Cerebellar nuclear complex (tissue), 1 donor: ENCODE data around the gene ADARB1.

Experiments used
- DNase-seq, 2 experiments: peaks; one replicate each; lab custom pipeline; 2025; lab: John Stamatoyannopoulos, UW

ADARB1 gene

DNA sequence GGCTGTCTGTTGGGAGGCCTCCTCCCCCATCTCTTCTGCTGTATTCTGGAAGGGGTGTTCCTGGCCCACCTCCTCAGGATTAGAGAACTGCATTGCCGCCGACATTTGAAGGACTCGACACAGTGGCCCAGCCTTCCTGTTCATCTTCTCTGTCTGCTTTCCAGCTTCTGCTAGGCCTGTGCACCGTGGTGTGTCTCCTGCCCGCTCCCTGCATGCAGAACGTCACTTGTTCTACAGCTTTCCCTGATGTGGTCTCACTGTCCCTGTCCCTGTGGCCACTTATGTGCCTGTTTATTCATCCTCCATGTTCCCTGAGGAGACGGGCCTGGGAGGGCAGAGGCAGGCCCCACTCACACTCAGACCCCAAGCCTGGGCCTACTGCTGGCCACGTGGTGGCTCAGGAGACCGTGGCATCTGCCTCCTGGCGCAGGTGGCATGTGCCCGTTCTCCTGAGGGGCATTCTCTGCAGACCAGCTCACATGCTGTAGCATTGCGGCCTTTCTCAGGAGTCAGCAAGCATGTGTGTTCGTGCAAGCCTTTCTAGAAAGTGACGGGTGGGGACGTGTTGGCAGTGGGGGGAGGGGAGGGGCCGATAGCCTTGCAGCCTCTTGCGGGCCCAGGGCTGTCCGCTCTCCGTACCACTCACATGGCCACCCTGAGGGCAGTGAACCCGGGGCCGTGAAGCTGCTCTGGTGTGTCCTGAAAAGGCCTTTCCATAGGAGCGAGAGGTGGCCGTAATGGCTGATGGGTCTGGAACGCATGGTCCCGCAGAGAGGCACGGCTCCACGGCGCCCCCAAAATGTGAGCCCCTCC is 177.5 kb downstream of the ADARB1 start:
- DNase-seq = no peak

- DNase-seq = no peak
These were observed 178.1 kb downstream of the ADARB1 start for GRCh38 chr21:45252448-45252925.

DNA sequence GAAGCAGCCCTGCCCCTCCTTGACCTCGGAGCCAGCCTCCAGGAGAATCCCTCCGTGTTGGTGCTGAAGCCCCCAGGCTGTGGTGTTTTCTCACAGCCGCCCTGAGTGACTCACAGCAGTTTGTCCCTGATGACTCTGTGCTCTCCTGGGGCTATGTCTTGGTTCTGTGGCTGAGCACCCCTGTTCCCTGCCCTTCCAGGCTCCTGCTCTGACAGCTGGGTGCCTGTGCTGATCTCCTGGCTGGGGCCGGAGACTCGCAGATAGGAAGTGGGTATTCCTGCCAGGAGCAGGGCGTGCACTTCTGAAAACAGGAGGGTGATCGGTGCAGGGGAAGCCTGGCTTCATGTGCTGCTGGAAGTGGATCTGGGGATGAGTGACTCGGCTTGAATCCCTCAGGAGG is 178.8 kb downstream of the ADARB1 start:
- no peak for DNase-seq

DNA sequence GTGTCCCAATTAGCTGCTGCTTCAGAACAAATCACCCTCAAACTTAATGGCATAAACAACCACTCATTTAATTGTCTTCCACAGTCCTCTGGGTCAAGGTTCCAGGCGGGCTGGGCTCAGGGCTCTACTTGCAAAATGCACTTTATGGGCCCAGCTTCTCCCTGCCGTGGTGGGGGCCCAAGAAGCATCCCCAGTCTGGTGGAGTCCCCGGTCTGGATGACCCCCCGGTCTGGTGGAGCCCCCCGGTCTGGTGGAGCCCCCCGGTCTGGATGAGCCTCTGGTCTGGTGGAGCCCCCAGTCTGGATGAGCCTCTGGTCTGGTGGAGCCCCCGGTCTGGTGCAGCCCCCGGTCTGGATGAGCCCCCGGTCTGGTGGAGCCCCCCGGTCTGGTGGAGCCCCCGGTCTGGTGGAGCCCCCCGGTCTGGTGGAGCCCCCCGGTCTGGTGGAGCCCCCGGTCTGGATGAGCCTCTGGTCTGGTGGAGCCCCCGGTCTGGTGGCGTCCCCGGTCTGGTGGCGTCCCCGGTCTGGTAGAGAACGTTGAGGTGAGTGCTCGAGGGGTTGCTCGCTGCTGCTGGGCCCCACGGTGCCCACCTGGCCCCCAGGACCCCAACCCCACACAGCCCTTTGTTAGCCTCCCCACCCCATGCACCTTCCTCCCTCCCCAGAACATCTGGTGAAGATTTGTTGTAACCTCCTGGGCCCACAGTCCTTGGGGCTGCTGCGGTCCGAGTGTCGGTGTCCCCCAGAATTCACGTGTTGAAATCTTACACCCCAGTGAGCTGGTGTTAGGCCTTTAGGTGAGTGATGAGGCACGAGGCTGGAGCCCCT is 179.5 kb downstream of the ADARB1 start:
- DNase-seq = no peak

DNA sequence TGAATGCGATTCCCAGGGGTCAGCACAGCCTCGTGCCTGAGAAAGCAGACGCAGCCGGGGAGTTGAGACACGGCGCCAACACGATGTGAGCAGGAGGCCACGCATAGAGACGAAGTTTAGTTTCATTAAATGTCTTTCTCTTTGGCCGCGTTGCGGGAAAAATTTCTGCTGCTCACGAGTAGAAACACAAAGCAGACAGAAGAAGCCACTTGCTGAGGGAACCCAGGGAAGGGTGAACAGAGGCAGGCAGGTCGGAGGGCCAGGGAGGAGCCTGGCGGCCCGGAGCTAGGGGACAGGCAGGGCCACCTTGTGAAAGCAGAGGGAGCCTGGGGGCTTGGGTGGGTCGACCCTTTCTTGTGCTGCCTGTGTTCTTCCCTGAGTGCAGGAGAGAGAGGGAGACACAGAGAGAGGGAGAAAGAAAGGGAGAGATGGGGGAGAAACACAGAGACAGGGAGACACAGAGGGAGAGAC is 180.1 kb downstream of the ADARB1 start:
- no peak for DNase-seq

GRCh38 chr21:45255381-45256020 is 181.1 kb downstream of the ADARB1 start:
- no peak for DNase-seq

DNA sequence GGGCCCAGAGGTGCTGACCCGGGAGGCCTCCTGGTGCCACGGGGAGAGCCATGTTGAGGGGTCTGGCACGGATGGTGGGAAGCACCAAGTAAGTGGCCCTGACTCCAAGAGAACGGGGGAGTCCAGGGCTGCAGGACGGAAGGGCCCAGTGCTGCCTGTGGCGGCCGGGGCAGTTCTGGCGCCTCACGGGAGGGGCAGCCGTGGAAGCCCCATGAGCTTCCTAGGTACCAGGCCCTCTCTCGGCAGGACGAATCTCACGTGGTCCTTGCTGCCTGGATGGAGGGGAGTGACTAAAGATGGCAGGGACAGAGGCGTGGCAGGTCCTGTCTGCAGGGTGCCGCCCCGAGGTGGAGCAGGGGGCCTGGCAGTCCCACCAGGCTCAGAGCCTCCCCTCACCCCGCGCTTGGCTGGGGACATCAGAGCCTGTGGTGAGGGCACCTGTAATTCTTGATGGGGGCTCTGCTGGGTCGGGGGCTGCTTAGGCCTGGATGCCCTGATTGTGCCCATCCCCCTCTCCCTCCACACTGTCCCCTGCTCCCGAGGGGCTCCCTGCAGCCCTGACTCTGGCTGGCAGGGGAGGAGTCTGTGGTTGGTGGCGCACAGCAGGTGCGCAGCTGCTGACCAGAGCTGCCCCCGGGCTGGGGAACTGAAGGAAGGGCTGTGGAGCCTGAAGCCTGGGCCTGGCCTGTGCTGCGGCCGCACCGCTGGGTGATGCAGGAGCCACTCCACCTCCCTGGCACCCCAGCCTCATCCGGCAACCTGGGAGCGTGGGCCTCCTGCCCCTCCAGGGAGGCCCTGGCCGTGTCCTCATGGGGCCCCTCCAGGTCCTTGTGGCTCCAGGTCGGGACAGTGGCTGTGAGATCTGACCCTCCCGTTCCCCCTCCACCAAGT is 181.9 kb downstream of the ADARB1 start:
- no peak for DNase-seq

DNA sequence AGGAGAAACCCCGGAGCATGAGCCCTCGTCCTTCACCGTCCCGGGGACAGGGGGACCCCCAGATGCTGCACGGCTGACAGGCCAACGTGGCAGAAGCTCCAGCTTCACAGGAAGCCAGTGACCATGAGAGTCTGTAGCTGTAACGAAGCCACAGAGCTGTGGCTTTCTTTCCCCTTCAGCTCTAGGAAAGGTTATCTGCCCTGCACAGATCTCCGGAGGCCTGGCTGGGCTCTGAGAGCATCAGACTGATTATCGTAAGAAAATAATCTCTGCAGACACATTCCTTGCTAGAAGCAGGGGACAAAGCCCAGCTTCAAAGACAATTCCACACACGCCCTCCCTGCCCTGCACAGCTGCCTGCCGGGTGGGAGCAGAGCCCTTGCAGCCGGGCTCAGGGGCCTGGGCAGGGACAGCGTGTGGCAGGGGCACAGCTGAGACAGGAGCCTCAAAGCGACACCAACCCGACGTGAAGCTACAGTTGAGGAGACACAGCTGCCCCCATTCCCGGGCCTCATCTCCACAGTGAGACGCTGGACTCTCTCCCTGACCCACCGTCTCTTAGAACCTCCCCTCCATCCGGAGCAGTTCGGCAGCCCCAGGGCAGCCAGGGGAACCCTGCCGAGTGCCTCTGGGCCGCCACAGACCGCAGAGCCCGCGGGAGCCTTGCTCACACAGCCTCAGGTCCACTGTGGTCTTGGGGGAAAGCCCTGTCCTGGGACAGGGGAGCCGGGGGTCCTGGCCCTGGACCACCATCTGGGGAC is 182.7 kb downstream of the ADARB1 start:
- no peak for DNase-seq

DNA sequence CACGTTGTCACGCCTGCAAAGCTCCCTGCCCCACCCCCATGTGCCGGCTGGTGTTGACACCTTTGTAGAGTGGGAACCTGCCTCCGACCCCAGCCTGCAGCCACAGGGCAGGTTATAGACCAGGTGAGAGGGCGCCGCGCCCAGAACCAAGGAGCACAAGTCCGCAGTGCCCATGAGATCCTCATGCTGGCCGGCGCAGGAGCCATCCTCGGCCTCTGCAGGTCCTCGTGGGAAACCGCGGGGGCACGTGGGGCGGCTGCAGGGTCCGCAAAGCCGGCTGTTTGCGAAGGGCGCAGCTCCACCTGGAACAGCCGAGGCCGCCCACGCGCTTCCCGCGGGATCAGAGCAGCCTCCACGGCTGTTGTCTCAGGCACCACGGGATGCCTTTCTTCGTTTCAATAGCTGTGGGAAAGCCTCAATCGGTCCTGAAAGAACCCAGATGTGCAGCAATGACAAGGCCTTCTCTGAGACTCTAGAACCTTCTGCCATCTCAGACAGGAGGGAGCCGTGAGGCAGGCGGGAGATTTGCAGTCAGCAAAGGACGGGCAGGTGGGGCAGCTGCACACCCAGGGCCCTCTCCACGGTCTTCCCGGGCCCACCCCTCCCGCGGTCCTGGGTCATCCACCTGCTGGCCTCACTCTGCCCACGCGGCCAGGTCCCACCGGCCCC is 183.4 kb downstream of the ADARB1 start:
- DNase-seq = no peak

DNA sequence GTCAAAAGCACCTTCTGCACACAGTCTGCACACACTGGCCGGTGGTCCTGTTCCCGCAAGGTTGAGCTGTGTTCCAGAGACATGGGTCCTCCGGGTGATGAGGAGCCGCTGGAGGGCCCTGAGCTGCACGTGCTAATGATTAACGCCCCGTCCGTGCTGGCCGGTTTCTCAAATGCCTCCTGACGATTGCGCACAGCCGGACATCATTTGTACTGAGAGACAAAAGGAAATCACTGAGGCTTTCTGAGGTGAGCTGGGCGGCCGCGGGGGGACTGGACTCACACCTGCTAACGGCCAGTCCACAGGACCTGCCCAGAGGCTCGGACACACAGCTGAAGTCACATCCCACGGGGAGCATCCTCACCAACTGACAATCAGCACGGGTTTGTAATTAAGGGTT is 184.1 kb downstream of the ADARB1 start:
- no peak for DNase-seq

DNA sequence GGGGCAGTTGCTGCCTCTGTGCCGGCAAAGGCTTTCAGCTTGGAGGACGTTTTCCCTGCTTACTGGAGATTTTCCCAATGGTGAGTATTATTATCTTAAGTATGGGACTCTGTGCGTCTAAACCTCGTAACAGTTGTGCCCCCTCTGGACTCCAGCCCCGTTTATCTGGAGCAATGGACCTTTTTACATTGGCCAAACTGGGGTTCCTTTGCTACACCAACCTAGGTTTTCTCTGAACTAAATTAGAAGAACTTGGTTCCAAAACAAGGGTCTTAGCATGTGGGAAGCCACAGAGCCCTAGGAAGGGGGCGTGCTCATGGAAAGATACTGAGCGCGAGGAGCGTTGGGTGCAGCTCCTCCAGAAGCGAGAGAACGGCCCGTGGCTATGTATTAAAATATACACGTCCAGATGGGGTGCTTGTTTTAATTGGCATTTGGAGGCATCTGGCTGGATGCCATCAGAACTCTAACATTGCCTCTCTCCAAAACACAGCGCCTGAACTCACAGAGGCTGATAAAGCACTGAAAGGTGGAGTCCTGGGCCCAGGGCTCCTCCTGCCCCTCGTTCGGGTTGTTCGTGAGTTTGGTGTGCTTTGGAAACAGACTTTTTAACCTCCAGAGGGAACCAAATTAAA is 184.9 kb downstream of the ADARB1 start:
- no peak for DNase-seq

DNA sequence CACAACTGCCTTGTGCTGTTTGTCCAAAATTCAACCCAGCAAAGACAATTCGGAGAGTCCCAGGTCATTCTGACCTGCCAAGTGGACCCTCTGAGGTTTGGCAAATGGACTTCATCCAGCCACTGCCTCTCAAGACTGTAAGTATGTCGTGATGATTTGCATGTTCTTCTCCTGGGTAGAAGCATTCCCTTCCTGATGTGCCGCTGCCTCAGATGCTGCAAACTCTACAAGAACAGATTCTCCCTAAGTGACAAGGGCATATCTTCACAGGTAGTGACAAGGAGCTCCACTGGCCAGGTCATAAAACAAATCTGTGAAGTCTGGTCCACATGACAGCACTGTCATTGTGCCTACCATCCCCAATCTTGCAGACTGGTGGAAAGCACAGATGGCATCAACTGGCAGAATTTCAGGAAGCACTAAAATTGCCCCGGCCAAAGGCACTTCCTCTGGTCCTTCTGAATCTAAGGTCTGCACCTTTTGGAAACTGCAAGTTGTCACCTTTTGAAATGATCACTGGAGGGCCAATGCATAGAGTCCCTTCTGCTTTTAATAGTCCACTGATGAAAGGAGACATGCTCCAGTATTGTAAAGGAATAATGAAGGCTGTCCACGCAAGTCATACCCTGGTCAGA is 185.9 kb downstream of the ADARB1 start:
- DNase-seq = peak in 1 of 2 experiments; percentile 64

DNA sequence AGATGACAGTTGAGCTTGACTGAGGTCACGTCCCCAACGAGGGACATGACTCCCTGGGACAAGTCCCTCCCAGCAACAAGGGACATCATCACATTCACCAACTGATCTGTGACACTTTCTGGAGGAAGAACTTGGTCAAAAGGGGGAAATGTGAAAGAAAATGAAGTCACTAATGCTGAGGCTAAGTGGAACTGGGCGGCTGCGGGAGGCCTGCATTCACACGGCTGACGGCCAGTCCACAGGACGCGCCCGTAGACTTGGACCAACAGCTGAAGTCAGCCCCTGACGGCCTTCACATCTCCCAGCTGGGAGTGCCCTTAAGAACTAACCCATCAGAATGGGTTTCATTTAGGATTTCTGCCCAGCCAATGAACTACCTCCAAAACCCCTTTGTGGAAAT is 186.7 kb downstream of the ADARB1 start:
- no peak for DNase-seq

DNA sequence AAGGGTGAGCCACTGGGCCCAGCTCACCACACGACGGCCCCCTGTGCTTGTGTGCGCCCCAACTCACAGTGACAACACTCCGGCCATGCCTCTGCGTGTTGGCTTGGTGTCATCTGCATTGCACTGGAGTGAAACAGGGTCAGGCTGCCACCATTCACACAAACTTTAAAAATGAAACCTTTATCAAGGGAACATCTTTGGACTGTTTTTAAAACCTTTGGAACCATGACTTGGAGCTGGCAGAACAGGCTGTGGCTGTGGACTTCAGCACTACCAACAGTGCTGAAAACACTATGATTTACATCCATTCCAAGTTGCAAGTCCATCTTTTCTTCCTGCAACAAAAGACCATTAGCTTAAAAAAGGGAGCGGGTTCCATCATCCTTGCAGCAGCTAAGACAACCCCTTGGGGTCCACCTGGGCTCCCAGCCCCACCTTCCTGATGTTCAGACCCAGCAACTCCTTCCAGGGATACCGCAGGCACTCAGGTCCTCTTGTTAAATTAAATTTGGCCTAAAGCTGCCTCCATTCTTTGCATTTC is 187.7 kb downstream of the ADARB1 start:
- DNase-seq = no peak

- no peak for DNase-seq
These were observed 188.2 kb downstream of the ADARB1 start for GRCh38 chr21:45262616-45263015.

DNA sequence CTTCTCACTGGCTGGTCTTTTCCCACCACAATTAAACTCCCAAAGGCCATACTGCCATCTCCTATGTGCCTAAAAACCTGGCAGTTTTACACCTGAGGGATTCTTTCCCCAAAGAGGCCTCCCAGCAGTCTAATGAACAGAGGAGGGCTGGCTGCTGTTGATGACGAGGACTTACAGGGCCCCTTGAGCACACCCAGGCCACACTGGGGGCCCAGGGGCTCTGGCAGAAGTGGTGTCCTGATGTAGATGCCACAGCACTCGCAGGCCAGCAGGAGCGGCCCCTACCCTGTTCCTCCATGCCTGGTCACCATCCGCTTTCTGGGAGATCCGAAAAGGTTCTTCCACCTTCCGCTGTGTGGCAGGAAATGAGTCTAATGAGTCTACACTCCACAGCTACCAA is 189.2 kb downstream of the ADARB1 start:
- DNase-seq = no peak

GRCh38 chr21:45264146-45264911 is 189.9 kb downstream of the ADARB1 start:
- no peak for DNase-seq

DNA sequence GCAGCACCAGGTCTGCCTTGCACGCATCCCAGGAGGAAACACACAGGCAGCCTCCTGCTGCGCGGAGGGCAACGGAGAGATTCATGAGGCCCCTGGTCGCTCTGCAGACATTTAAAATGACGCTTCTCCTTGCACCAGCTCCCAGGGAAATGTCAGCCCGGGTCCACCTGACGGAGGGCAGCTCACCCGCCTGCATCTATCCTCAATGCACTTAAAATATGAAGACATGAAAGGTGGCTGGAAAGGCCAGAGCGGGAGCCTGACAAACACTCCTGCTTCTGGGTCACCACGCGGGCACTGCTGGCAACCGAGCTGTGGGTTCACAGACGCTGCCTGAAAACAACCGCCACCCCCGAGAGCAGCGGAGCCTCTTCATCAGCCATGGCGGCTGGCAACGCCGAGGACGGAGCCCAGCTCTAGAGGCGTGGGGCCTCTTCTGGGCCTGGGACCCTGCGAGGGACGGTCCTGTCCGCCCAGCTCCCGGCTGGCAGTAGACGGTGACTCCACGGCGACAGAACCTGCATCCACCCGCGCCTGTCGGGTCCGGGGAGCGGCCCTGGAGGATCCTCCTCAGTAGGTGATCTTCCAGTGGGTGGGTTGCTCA is 190.6 kb downstream of the ADARB1 start:
- DNase-seq = no peak
